ENCODE results near the gene NLRP1. TPM values are rescaled to one million over a fixed set of nuclear protein-coding genes. Genes with fewer than 3 reads are reported as not detected.

The NLRP1 gene
- total and polyA plus RNA-seq, 2 of the 13 experiments (the other 11 are each of a cell fraction or from before 2014, with no cell fraction given), result 3.4 to 3.7 TPM

- H3K27ac ChIP-seq (ENCODE audit: extremely low read length, insufficient read depth, low read length), result no peak overlapping the region
- FAIRE-seq (no peak), ATAC-seq (no peak), DNase-seq (ENCODE audit: low spot score) (no peak)
- peaks cover 2 to 6% of the 10 kb centered on the region in 2 experiments; a peak in 3 of 5 replicates for H3K27me3 ChIP-seq (ENCODE audit: control insufficient read depth in 1 of 2, insufficient read depth in 2 of 2, low read length in 2 of 2)
- in situ Hi-C loops (cut with HindIII; ENCODE audit: extremely low pct_ligation_motif_present, low pct_unique_long_range_greater_than_20kb), result no loop called here
- no TSS peak for BruUV-seq (replicated peaks)
- no peaks in the 10 kb centered on the region for H3K79me2 ChIP-seq (ENCODE audit: insufficient read depth, low read length)
- no peak overlapping the region for H3K9ac ChIP-seq (ENCODE audit: insufficient read depth, low read depth, low read length)
- H3K4me2 ChIP-seq (ENCODE audit: low read depth, low read length), result no peak overlapping the region
- H4K20me1 ChIP-seq (ENCODE audit: insufficient read depth, low read length), result no peaks in the 10 kb centered on the region
- ChIA-PET POLR2A (no interaction called here), CTCF (ENCODE audit: low intra/inter-chr PET ratio, low total read pairs) (no interaction called here)
- H3K4me1 ChIP-seq (ENCODE audit: insufficient read depth, low read length), result no peaks in the 10 kb centered on the region
- 4% methylated on average over 3 of the region's 3 CpGs for WGBS (ENCODE audit: low lambda C conversion rate)
- intact Hi-C loops (cut with micrococcal nuclease; ENCODE audit: unreplicated experiment), result no loop called here
- H3K9me3 ChIP-seq (ENCODE audit: low read length), result no peaks in the 10 kb centered on the region
- no peak overlapping the region for H3K4me3 ChIP-seq (replicated peaks in 1 of 3; ENCODE audit: insufficient read depth in 1 of 3, low read depth in 2 of 3, low read length in 3 of 3)
- no peaks in the 10 kb centered on the region for H3K36me3 ChIP-seq (replicated peaks in 1 of 2; ENCODE audit: control insufficient read depth in 1 of 2, insufficient read depth in 2 of 2, low read length in 2 of 2)
- TF ChIP-seq ZNF781 (CRISPR knock-in tag; IDR thresholded peaks at IDR 0.05; ENCODE audit: borderline replicate concordance, not compliant biosample characterization), result no peak
- no peak for TF ChIP-seq PRDM15 (CRISPR knock-in tag; IDR thresholded peaks at IDR 0.05)
- TF ChIP-seq ZBTB8A (CRISPR knock-in tag; IDR thresholded peaks at IDR 0.05; ENCODE audit: borderline replicate concordance, low read depth), result no peak
- TF ChIP-seq SMARCC2 (IDR thresholded peaks at IDR 0.05), result no peak
- TF ChIP-seq ZNF691 (CRISPR knock-in tag; IDR thresholded peaks at IDR 0.05; ENCODE audit: borderline replicate concordance, low read depth), result no peak
- no peak for TF ChIP-seq HNRNPUL1 (IDR thresholded peaks at IDR 0.05; ENCODE audit: low read depth, low read length)
- no peak overlapping the region for H2AFZ ChIP-seq (ENCODE audit: low read length)
Measured at GRCh38 chr17:5555254-5555653, 29.1 kb downstream of the NLRP1 start.

Measured in HepG2 (cell line).